Measurements from ENCODE around the gene TNIK. TPM values are rescaled to one million over a fixed set of nuclear protein-coding genes. Genes with fewer than 3 reads are reported as not detected.
"Not testable (repeated sequence)": the region's sequence is repeated elsewhere in the genome, so short reads cannot be mapped to it uniquely, and the experiment has no call there.

TNIK gene
- polyA plus RNA-seq, 1 donor, result 40.3 TPM

DNA sequence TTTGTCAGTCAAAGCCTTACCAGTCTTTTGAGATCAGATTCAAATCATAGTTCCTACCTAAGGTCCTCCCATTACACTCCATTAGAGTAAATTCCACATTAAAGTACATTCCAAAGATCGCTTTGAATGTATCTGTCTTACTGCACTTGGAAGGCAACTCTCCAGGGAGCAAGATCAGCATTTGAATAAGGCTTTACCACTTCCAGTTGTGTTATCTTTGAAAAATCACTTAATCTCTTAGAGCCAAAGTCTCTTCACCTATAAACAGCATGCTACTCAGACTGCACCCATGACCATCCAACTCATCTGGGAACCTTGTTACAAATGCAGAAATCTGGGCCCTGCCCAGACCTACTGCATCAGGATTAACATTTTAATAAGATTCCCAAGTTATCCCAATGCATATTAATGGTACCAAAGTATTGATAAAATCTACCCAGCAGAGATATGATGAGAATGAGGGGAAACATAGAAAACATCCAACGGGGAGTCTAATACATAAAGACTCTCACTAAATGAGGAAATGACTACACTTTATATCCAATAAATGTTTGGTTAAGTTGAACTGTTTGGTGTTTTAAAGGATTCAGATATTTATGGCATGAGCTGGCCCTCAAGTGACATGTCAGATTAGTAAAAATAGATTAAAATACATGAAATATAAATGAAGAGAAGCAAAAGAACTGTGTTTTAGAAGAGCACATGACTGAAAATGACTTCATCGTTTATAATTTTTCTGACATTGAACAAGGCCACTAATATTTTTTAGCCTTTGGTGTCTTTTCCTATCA is 75.9 kb downstream of the TNIK start:
- no peak for DNase-seq (ENCODE audit: low read depth)

GRCh38 chr3:171383206-171384018 is 76.8 kb downstream of the TNIK start:
- DNase-seq (ENCODE audit: low read depth), result no peak

DNA sequence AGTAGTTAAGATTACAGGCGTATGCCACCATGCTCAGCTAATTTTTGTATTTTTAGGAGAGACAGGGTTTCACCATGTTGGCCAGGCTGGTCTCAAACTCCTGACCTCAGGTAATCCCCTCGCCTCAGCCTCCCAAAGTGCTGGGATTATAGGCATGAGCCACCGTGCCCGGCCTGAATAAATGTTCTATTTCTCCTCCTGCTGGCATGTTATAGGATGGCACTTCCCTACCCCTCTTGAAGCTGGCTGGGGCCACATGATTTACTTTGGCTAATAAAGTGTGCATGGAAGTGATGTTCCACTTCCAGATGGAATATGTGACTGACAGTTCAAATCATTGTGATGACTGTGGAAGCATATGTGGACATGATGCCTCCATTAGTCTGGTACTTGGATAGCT is 77.9 kb downstream of the TNIK start:
- not testable (repeated sequence) for DNase-seq (ENCODE audit: low read depth)

DNA sequence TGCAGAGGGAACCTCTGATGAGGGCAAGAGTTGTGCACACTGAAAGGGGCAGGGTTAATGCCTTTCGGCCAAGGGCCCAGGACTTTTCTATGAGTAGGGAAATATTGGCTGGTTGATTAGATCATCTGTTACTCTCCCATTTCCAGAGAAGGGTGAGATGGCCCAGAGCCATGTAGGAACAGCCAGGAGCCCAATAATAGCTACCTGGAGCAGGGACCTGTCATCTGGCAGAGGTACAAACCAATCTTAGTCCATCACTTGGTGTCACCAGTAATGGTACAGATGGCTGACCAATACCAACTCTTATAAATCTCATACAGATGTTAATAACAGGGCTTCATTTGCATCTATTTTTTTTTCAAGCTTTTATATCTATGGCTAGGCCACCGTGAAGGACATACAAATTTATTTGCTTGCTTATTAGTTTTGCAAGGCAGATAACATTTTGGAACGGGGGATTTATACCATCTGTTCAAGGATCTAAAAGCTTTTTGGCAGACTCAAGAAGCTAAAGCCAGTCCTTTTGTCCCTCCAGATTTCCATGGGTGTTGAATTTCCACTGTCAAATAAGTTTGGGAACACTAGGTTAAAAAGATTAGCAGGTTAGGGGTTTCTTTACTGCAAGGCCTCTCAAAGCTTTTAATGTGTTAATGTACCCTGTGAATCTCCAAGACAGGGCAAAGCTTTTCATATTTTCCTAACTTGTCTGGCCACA is 79.3 kb downstream of the TNIK start:
- DNase-seq (ENCODE audit: low read depth), result no peak

- no peak for DNase-seq (ENCODE audit: low read depth)
Observed at GRCh38 chr3:171379961-171380483, 80.2 kb downstream of the TNIK start.

DNA sequence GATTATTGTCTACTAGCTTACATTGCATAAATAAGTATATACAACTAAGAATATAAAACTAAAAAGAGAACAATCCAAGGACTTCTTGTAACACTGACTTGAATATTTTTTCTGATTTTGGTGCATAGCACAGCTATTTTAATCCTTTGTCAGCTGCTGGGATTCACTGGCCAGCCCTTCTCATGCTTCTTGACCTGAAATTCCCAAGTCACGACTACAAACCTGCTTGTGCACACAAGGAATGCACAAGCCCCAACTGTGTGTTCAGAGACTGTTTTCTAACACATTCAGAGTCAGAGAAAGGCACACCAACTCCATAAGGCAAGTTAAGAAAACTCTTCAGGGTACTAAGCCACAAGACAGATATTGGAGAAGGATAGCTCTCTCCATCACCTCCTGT is 80.9 kb downstream of the TNIK start:
- DNase-seq (ENCODE audit: low read depth), result no peak

GRCh38 chr3:171378586-171378985 is 81.6 kb downstream of the TNIK start:
- no peak for DNase-seq (ENCODE audit: low read depth)

DNA sequence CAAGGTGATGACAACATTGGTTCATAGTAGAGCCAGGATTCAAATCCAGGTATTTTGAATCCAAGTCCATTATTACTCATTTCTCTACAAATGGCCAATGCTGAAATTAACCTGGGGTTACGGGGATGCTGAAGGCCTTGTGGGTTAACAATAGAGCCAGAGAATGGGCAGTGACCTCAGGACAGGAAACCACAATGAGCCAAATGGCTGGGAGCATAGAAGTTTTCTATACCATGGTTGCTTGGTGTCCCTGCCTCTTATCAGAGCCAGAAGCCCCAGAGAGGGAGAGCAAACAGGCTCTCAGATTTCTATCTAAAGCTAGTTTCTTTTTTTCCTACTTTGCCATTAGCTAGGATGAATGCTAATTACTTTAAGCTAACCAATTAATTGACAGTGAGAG is 82.3 kb downstream of the TNIK start:
- no peak for DNase-seq (ENCODE audit: low read depth)

DNA sequence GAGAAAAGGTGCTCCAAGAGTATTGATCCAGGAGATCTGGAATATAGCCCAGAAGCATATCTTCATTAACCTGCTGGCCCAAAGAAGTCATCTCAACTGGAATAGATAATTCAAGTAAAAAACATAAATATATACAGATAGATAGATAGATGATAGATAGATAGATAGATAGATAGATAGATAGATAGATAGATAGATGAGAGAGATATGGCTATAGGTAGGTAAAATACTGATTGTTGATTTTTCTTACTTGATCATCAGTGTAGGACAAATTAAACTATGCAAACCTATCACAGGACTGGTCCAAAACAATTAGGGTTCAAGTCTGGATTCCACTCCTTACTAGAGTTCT is 83.6 kb downstream of the TNIK start:
- no peak for DNase-seq (ENCODE audit: low read depth)

DNA sequence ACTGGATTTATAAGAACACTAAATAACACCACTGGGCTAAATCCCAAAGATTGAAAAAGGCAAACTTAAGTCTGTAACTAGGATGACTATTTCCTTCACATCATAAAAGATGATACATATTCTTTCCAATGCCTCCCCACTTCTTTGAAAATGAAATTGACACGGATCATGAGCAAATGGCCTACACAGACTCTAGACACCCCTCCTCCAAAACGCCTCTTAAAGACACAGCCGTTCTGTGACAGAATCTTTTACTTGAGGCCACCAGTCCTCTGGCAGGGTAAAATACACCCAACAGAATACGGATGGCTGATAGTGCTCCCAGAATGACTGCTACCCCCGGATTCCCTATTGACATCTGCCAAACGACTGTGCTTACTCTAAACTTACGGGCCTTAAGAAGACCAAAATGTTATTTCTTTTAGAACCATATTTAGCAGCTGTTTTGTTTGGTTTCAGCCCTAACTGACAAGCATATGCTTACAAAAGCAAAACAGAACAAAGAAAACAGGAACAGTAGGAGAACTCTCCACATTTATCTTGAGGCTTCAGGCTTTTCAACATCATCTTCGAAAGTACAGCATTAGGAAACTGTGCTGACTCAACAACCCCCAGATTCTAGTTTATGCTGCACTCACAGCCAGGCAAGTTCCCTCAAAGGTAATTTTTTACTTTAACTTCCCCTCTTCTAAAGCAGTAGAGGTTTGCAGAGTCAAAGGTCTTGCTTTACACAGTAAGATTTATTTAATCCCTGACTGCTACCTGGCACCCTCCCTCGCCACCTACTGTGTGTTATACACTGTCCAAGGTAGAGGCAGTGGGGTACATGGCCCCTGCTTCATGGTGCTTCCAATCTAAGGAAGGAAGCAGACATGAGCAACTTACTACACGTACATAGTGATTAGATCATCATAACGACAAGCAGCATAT is 84.3 kb downstream of the TNIK start:
- DNase-seq (ENCODE audit: low read depth), result no peak

- no peak for DNase-seq (ENCODE audit: low read depth)
Observed at GRCh38 chr3:171374661-171375285, 85.4 kb downstream of the TNIK start.

DNA sequence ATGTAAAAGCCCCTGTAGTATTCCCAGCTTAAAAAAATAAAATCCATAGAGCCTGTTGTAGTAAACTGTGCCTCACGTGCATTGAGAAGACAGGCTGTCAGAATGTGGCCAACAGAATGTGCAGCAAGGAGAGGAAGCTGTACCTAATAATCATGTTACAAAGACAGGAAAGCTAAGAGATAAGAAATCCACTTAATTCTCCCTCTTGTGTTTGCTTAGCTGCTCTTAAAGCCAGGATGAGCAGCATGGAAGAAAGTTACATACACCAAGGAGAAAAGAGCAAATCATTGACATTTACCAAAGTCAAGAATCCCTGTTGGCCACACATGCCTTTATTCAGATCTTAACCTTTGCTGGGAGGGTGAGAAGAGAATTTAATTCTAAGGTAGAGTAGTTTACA is 85.9 kb downstream of the TNIK start:
- DNase-seq (ENCODE audit: low read depth), result no peak

DNA sequence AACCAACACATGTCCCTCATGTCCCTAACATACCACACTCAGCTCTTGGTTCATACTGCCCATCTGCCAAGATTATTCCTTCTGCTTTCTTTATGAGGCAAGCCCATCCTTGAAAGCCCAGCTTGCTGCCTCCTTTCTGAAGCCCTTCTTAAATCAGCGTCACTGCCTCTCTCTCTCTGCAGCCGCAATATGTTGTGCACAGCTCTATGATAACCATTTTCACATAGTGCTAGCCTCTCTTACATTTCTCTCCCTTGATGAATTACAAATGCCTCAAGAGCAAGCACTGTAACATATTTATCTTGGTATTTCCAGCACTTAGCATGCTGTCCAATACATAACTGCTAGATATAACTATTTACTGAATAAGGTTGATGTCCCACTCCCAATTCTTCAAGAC is 86.5 kb downstream of the TNIK start:
- no peak for DNase-seq (ENCODE audit: low read depth)

DNA sequence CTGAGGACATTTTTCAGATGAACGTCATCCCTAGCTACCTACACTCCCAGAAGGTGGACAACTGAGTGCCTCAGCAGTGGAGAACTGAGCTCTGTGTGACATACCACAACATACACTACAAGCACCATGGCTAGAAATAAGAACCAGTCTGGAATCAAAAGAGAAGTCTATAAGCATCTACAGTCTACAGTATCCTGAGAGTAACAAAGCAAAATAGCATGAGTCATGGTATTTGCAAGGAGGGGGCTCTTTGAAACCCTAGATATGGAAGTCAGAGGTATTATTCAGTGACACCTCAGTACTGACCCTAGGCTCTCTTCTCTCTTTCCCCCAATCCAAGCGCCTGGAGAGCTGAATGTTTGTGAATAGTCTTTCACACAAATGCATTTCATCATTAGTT is 87.5 kb downstream of the TNIK start:
- no peak for DNase-seq (ENCODE audit: low read depth)

GRCh38 chr3:171371354-171371753 is 88.9 kb downstream of the TNIK start:
- DNase-seq (ENCODE audit: low read depth), result no peak

GRCh38 chr3:171369156-171369555 is 91.0 kb downstream of the TNIK start:
- no peak for DNase-seq (ENCODE audit: low read depth)

- DNase-seq (ENCODE audit: low read depth), result not testable (repeated sequence)
Observed at GRCh38 chr3:171366738-171367137, 93.5 kb downstream of the TNIK start.

DNA sequence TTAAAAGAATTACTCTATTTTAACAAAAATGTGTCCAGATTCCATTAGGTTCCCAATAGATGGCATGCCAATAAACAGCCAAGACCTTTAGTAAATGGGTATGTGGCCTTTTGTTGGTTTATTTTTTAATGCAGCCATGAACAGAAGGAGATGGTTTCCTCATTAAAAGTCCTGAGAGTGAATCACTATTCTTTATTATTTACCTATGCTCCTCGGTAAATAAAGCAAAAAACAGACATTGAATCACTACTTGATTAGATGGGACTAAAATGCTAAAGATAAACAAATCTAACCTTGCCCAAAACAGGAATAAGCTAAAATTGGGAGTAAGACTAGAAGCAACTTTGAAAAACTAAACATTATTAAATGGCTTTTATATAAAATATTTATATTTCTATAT is 94.2 kb downstream of the TNIK start:
- no peak for DNase-seq (ENCODE audit: low read depth)

DNA sequence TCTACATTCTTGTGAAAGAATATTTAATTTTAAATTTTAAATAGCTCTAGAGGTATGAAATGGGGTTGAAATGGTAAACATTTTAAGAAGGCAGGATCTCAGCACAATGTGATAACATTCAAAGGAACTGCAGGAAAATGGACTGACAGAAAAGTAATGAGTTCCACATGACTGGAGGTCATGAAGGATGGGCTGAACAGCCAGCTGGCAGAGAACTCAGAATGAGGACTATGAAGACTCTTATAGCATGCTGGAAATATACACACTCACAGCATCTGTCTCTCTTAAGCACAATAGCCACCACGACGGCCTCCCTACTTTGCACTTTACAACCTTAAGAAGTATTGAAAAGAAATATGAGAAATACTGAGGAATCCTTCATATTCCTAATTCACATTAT is 94.7 kb downstream of the TNIK start:
- peak; percentile 67 for DNase-seq (ENCODE audit: low read depth)

GRCh38 chr3:171364500-171364899 is 95.7 kb downstream of the TNIK start:
- no peak for DNase-seq (ENCODE audit: low read depth)

GRCh38 chr3:171363202-171363601 is 97.0 kb downstream of the TNIK start:
- no peak for DNase-seq (ENCODE audit: low read depth)

Measured in forelimb muscle (tissue), 1 donor.